Parathyroid adenoma (tissue), 2 donors: ENCODE results near the gene CIC.
A peak's percentile ranks its signal among the peaks of the same experiment; 100 is the strongest.

Experiments used
- H2AFZ ChIP-seq: fragments of 300-600 bp; sonication (generic); one replicate; pipeline ENCODE4 v1.7.0; 2017; ENCODE audit warnings: antibody characterized with exemption, mild to moderate bottlenecking
- H3K27ac ChIP-seq: fragments of 300-600 bp; sonication (generic); one replicate; pipeline ENCODE4 v1.7.0; 2017
- H3K27me3 ChIP-seq: fragments of 300-600 bp; sonication (generic); one replicate; pipeline ENCODE4 v1.7.0; 2017; ENCODE audit warnings: low read length; ENCODE audit not compliant: control insufficient read depth, insufficient read depth
- H3K36me3 ChIP-seq: fragments of 300-600 bp; sonication (generic); one replicate; pipeline ENCODE4 v1.7.0; 2017; ENCODE audit warnings: low read length; ENCODE audit not compliant: control insufficient read depth, insufficient read depth
- H3K4me1 ChIP-seq: fragments of 300-600 bp; sonication (generic); one replicate; pipeline ENCODE4 v1.7.0; 2017; ENCODE audit warnings: control low read depth
- H3K4me2 ChIP-seq: fragments of 300-600 bp; sonication (generic); one replicate; pipeline ENCODE4 v1.7.0; 2017; ENCODE audit warnings: low read length
- H3K4me3 ChIP-seq: fragments of 300-600 bp; sonication (generic); one replicate; pipeline ENCODE4 v1.7.0; 2017; ENCODE audit warnings: low read depth, low read length
- H3K79me2 ChIP-seq: fragments of 300-600 bp; sonication (generic); one replicate; pipeline ENCODE4 v1.7.0; 2017; ENCODE audit warnings: control low read depth
- H3K9ac ChIP-seq: fragments of 300-600 bp; sonication (generic); one replicate; pipeline ENCODE4 v1.7.0; 2017; ENCODE audit warnings: mild to moderate bottlenecking
- H3K9me3 ChIP-seq: fragments of 300-600 bp; sonication (generic); one replicate; pipeline ENCODE4 v1.7.0; 2017; ENCODE audit warnings: low read length; ENCODE audit not compliant: control insufficient read depth
- CTCF ChIP-seq: fragments of 300-600 bp; sonication (generic); IDR thresholded peaks from one replicate; pipeline ENCODE4 v1.7.0; 2017; ENCODE audit warnings: antibody characterized with exemption, mild to moderate bottlenecking
- donor health status: primary hyperparathyroidism.

Gene CIC

GRCh38 chr19:42293540-42293939, 24.5 kb downstream of the CIC start:
- Histone ChIP-seq H3K27ac (no peak overlapping the region), H3K4me3 (no peak overlapping the region), H3K36me3 (no peaks in the 10 kb centered on the region), H3K4me2 (no peak overlapping the region), H3K9me3 (no peaks in the 10 kb centered on the region), H3K79me2 (no peaks in the 10 kb centered on the region), H2AFZ (no peak overlapping the region), H3K27me3 (no peaks in the 10 kb centered on the region), H3K9ac (no peak overlapping the region), H3K4me1 (no peaks in the 10 kb centered on the region)
- TF ChIP-seq CTCF: no peak

- H2AFZ ChIP-seq: no peak overlapping the region
- H3K4me3 ChIP-seq: no peak overlapping the region
- no peak overlapping the region for H3K27ac ChIP-seq
- H3K9me3 ChIP-seq: no peaks in the 10 kb centered on the region
- H3K27me3 ChIP-seq: no peaks in the 10 kb centered on the region
- TF ChIP-seq CTCF: no peak
- H3K36me3 ChIP-seq: no peaks in the 10 kb centered on the region
- H3K4me1 ChIP-seq: no peaks in the 10 kb centered on the region
- no peak overlapping the region for H3K4me2 ChIP-seq
- no peaks in the 10 kb centered on the region for H3K79me2 ChIP-seq
- H3K9ac ChIP-seq: no peak overlapping the region
Observed at GRCh38 chr19:42293948-42294347, 24.9 kb downstream of the CIC start.

GRCh38 chr19:42294471-42295137, 25.6 kb downstream of the CIC start:
- H3K4me2 ChIP-seq: no peak overlapping the region
- no peak overlapping the region for H3K4me3 ChIP-seq
- no peak for TF ChIP-seq CTCF
- no peaks in the 10 kb centered on the region for H3K9me3 ChIP-seq
- H3K27ac ChIP-seq: no peak overlapping the region
- H3K27me3 ChIP-seq: no peaks in the 10 kb centered on the region
- no peaks in the 10 kb centered on the region for H3K4me1 ChIP-seq
- H2AFZ ChIP-seq: no peak overlapping the region
- no peak overlapping the region for H3K9ac ChIP-seq
- no peaks in the 10 kb centered on the region for H3K36me3 ChIP-seq
- H3K79me2 ChIP-seq: no peaks in the 10 kb centered on the region

DNA sequence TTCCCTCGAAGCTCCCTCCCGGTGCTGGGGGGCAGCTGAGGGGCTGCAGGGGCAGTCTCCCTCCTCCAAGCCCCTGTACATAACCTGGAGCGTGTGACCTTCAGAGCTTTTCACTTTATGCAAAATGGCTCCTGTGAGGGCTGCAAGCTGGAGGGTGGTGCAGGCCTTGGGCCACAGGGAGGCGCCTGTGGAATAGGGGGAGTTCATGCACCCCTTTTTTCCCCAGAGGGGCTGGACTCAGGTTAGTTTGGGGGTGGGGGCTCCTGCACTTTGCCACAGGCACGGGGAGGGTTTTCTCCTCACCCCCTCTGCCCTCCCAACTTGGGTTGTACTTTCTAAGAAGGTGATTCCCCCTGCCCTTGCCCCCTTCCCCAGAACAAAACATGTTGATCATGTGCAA, 26.3 kb downstream of the CIC start:
- no peak overlapping the region for H3K9ac ChIP-seq
- H3K9me3 ChIP-seq: no peaks in the 10 kb centered on the region
- no peak for TF ChIP-seq CTCF
- no peak overlapping the region for H3K4me2 ChIP-seq
- H3K79me2 ChIP-seq: no peaks in the 10 kb centered on the region
- no peak overlapping the region for H2AFZ ChIP-seq
- H3K4me1 ChIP-seq: no peaks in the 10 kb centered on the region
- no peak overlapping the region for H3K27ac ChIP-seq
- H3K4me3 ChIP-seq: no peak overlapping the region
- no peaks in the 10 kb centered on the region for H3K36me3 ChIP-seq
- H3K27me3 ChIP-seq: no peaks in the 10 kb centered on the region

GRCh38 chr19:42295831-42296525, 26.9 kb downstream of the CIC start:
- H3K4me2 ChIP-seq: no peak overlapping the region
- no peaks in the 10 kb centered on the region for H3K36me3 ChIP-seq

More at GRCh38 chr19:42295831-42296525, 26.9 kb downstream of the CIC start:
- Histone ChIP-seq H3K9me3 (no peaks in the 10 kb centered on the region), H3K27ac (no peak overlapping the region), H3K27me3 (no peaks in the 10 kb centered on the region), H3K79me2 (no peaks in the 10 kb centered on the region), H3K9ac (no peak overlapping the region), H2AFZ (no peak overlapping the region), H3K4me3 (no peak overlapping the region), H3K4me1 (no peaks in the 10 kb centered on the region)
- peak; percentile 97 for TF ChIP-seq CTCF
